Neural progenitor cell (in vitro differentiated cells): ENCODE results near the gene UCP3. TPM values are rescaled to one million over a fixed set of nuclear protein-coding genes. Genes with fewer than 3 reads are reported as not detected.

ENCODE experiments used
- DNase-seq: peaks from one replicate; pipeline ENCODE4 v3.0.0-alpha.2; 2016; ENCODE audit warnings: low spot score
- H2AFZ ChIP-seq: fragments of 200-600 bp; sonication (generic); replicated peaks from 2 replicates; pipeline ENCODE4 v1.6.1; 2016; ENCODE audit warnings: antibody characterized with exemption
- H3F3A ChIP-seq: fragments of 200-600 bp; sonication (generic); 2 replicates; pipeline ENCODE4 v1.6.1; 2016; ENCODE audit warnings: antibody characterized with exemption, low read depth
- H3K27ac ChIP-seq: fragments of 200-600 bp; sonication (generic); 2 replicates; pipeline ENCODE4 v1.5.1; 2016; ENCODE audit warnings: mild to moderate bottlenecking
- H3K27me3 ChIP-seq: fragments of 200-600 bp; sonication (generic); 2 replicates; pipeline ENCODE4 v1.6.1; 2016; ENCODE audit warnings: mild to moderate bottlenecking, moderate library complexity
- H3K36me3 ChIP-seq: fragments of 200-600 bp; sonication (generic); 2 replicates; pipeline ENCODE4 v1.5.1; 2016
- H3K4me1 ChIP-seq: fragments of 200-600 bp; sonication (generic); 2 replicates; pipeline ENCODE4 v1.6.1; 2016; ENCODE audit warnings: mixed run types
- H3K4me2 ChIP-seq: fragments of 200-600 bp; sonication (generic); 2 replicates; pipeline ENCODE4 v1.6.1; 2016
- H3K4me3 ChIP-seq: fragments of 200-600 bp; sonication (generic); 2 replicates; pipeline ENCODE4 v1.5.1; 2016
- H3K79me2 ChIP-seq: fragments of 200-600 bp; sonication (generic); 2 replicates; pipeline ENCODE4 v1.6.1; 2016; ENCODE audit warnings: low read depth
- H3K9ac ChIP-seq: fragments of 200-600 bp; sonication (generic); 2 replicates; pipeline ENCODE4 v1.6.1; 2016
- H3K9me3 ChIP-seq: fragments of 200-600 bp; sonication (generic); 2 replicates; pipeline ENCODE4 v1.5.1; 2016; ENCODE audit warnings: low read depth
- H4K20me1 ChIP-seq: fragments of 200-600 bp; sonication (generic); 2 replicates; pipeline ENCODE4 v1.6.1; 2016; ENCODE audit warnings: low read depth
- H3K27ac Mint-ChIP-seq: 3 replicates; pipeline ENCODE4 v1.8.0; 2021; ENCODE audit warnings: mixed read lengths
- H3K27me3 Mint-ChIP-seq: 2 replicates; pipeline ENCODE4 v1.8.0; 2022; ENCODE audit warnings: low read depth, mild to moderate bottlenecking, inconsistent platforms, moderate library complexity, mixed read lengths; ENCODE audit not compliant: insufficient read depth
- H3K36me3 Mint-ChIP-seq: 3 replicates; pipeline ENCODE4 v1.8.0; 2021; ENCODE audit warnings: mixed read lengths
- H3K4me1 Mint-ChIP-seq: 3 replicates; pipeline ENCODE4 v1.8.0; 2021; ENCODE audit warnings: mixed read lengths
- H3K4me3 Mint-ChIP-seq: 3 replicates; pipeline ENCODE4 v1.8.0; 2021; ENCODE audit warnings: mild to moderate bottlenecking, moderate library complexity, mixed read lengths
- H3K9me3 Mint-ChIP-seq: 3 replicates; pipeline ENCODE4 v1.8.0; 2020; ENCODE audit warnings: mixed read lengths
- CTCF ChIP-seq: fragments of 200-600 bp; sonication (generic); IDR thresholded peaks from 2 replicates; pipeline ENCODE4 v1.5.1; 2017; ENCODE audit warnings: antibody characterized with exemption, mild to moderate bottlenecking
- EZH2 ChIP-seq: fragments of 200-600 bp; sonication (generic); IDR thresholded peaks from 2 replicates; pipeline ENCODE4 v1.6.1; 2017; ENCODE audit warnings: antibody characterized with exemption, mild to moderate bottlenecking, moderate library complexity
- EZH2phosphoT487 ChIP-seq: fragments of 200-600 bp; sonication (generic); IDR thresholded peaks from 2 replicates; pipeline ENCODE4 v1.6.1; 2017; ENCODE audit warnings: antibody characterized with exemption
- total RNA-seq: library from RNA; depleted of rRNA; stranded (reverse); fragments of >200 nt; gene quantifications from 2 replicates; pipeline ENCODE4 v1.2.3, GENCODE V29; 2015; ENCODE audit warnings: low replicate concordance

Gene UCP3
- total RNA-seq, 1 donor from 2014 or later: not detected

GRCh38 chr11:73998846-73999575 is 9.9 kb downstream of the UCP3 start:
- Histone ChIP-seq H4K20me1 (no peaks in the 10 kb centered on the region), H2AFZ (no peak overlapping the region), H3K4me2 (no peak overlapping the region), H3K9me3 (no peaks in the 10 kb centered on the region), H3F3A (no peaks in the 10 kb centered on the region), H3K9ac (no peak overlapping the region), H3K36me3 (no peaks in the 10 kb centered on the region), H3K4me1 (no peaks in the 10 kb centered on the region), H3K4me3 (no peak overlapping the region), H3K79me2 (no peaks in the 10 kb centered on the region), H3K27ac (no peak overlapping the region), H3K27me3 (no peaks in the 10 kb centered on the region)
- DNase-seq: no peak
- no peak overlapping the region for H3K4me3 Mint-ChIP-seq
- H3K4me1 Mint-ChIP-seq: no peaks in the 10 kb centered on the region
- no peak overlapping the region for H3K27ac Mint-ChIP-seq
- peaks cover 2% of the 10 kb centered on the region for H3K27me3 Mint-ChIP-seq
- H3K9me3 Mint-ChIP-seq: no peaks in the 10 kb centered on the region
- H3K36me3 Mint-ChIP-seq: peaks cover 7% of the 10 kb centered on the region
- TF ChIP-seq CTCF (no peak), EZH2 (no peak), EZH2phosphoT487 (no peak)

GRCh38 chr11:73997120-73997770 is 11.6 kb downstream of the UCP3 start:
- no peaks in the 10 kb centered on the region for H3K36me3 ChIP-seq
- peaks cover 2% of the 10 kb centered on the region for H3K27me3 Mint-ChIP-seq
- no peaks in the 10 kb centered on the region for H3K4me1 Mint-ChIP-seq
- DNase-seq: no peak
- no peaks in the 10 kb centered on the region for H3K9me3 ChIP-seq
- no peaks in the 10 kb centered on the region for H3K4me1 ChIP-seq
- H3K4me3 Mint-ChIP-seq: no peak overlapping the region
- H3K27ac ChIP-seq: no peak overlapping the region
- H3K27me3 ChIP-seq: no peaks in the 10 kb centered on the region
- H2AFZ ChIP-seq: no peak overlapping the region
- H3K9me3 Mint-ChIP-seq: no peaks in the 10 kb centered on the region
- H3K79me2 ChIP-seq: no peaks in the 10 kb centered on the region
- H3K9ac ChIP-seq: no peak overlapping the region
- no peak overlapping the region for H3K4me2 ChIP-seq
- peaks cover 2% of the 10 kb centered on the region for H3K36me3 Mint-ChIP-seq
- no peaks in the 10 kb centered on the region for H3F3A ChIP-seq
- no peak overlapping the region for H3K27ac Mint-ChIP-seq
- H4K20me1 ChIP-seq: no peaks in the 10 kb centered on the region
- TF ChIP-seq EZH2phosphoT487: no peak
- no peak for TF ChIP-seq EZH2
- TF ChIP-seq CTCF: no peak
- H3K4me3 ChIP-seq: no peak overlapping the region

GRCh38 chr11:73996161-73996747 is 12.6 kb downstream of the UCP3 start:
- Histone ChIP-seq H3K79me2 (no peaks in the 10 kb centered on the region), H3K4me3 (no peak overlapping the region), H3K4me2 (no peak overlapping the region), H3F3A (no peaks in the 10 kb centered on the region), H4K20me1 (no peaks in the 10 kb centered on the region), H3K9me3 (no peaks in the 10 kb centered on the region), H3K27ac (no peak overlapping the region), H3K27me3 (no peaks in the 10 kb centered on the region), H2AFZ (no peak overlapping the region), H3K9ac (no peak overlapping the region), H3K36me3 (no peaks in the 10 kb centered on the region), H3K4me1 (no peaks in the 10 kb centered on the region)
- Mint-ChIP-seq H3K27me3 (no peaks in the 10 kb centered on the region), H3K9me3 (no peaks in the 10 kb centered on the region), H3K36me3 (no peaks in the 10 kb centered on the region), H3K4me3 (no peak overlapping the region), H3K4me1 (no peaks in the 10 kb centered on the region), H3K27ac (no peak overlapping the region)
- TF ChIP-seq EZH2 (no peak), EZH2phosphoT487 (no peak), CTCF (no peak)
- DNase-seq: no peak
